Sigmoid colon (tissue), 7 donors: Measurements from ENCODE around the gene ASTN1. TPM values are rescaled to one million over a fixed set of nuclear protein-coding genes. Genes with fewer than 3 reads are reported as not detected.

Source experiments
- DNase-seq: peaks from one replicate; pipeline ENCODE4 v3.0.0-alpha.2; 2019
- H3K27ac ChIP-seq, 4 donors: fragments of 200-600 bp; sonication (generic); one replicate each; pipeline ENCODE4 v1.5.1; 2016 to 2019; ENCODE audit warnings: mild to moderate bottlenecking in 1 of 4
- H3K27me3 ChIP-seq, 3 donors: fragments of 200-600 bp; sonication (generic); one replicate each; pipeline ENCODE4 v1.5.1; 2019; ENCODE audit warnings: mild to moderate bottlenecking in 1 of 3
- H3K36me3 ChIP-seq, 4 donors: fragments of 200-600 bp; sonication (generic); one replicate each; pipeline ENCODE4 v1.5.1; 2016 to 2019
- H3K4me1 ChIP-seq, 4 donors: fragments of 200-600 bp; sonication (generic); one replicate each; pipeline ENCODE4 v1.5.1; 2017 to 2019
- H3K4me3 ChIP-seq, 4 donors: fragments of 200-600 bp; sonication (generic); one replicate each; pipeline ENCODE4 v1.5.1; 2017 to 2019; ENCODE audit warnings: mild to moderate bottlenecking in 2 of 4, moderate library complexity in 1 of 4
- H3K9me3 ChIP-seq, 4 donors: fragments of 200-600 bp in 3 of 4; sonication (generic) in 3 of 4; one replicate each; pipeline versions ENCODE4 v1.5.1 to v1.6.1; 2013 to 2019
- EP300 ChIP-seq, 4 donors: sonication (generic); formaldehyde crosslinking; IDR thresholded peaks; one replicate each; pipeline ENCODE4 v1.6.1; 2017; ENCODE audit warnings: antibody characterized with exemption in 4 of 4
- POLR2A ChIP-seq, 2 donors: fragments of 450-650 bp; IDR thresholded peaks; one replicate each; pipeline ENCODE4 v1.6.1; 2016; ENCODE audit warnings: antibody characterized with exemption in 2 of 2, mild to moderate bottlenecking in 2 of 2, moderate library complexity in 2 of 2
- POLR2AphosphoS5 ChIP-seq, 4 donors: sonication (generic); formaldehyde crosslinking; IDR thresholded peaks; one replicate each; pipeline ENCODE4 v1.6.1; 2017; ENCODE audit warnings: antibody characterized with exemption in 4 of 4
- WGBS, 2 donors: extraction: QIAGEN DNeasy Blood & Tissue Kit; methylation state at CpG; one replicate each; pipeline ENCODE4 v1.1.7; 2013; 5-methylcytosine and 5-hydroxymethylcytosine counted together
- intact Hi-C: fragments of 100-400 bp; cut with DNase I; formaldehyde crosslinking; loops from one replicate; pipeline ENCODE4 v1.15.1; 2023
- polyA plus RNA-seq, 3 donors: library from polyadenylated mRNA; stranded (reverse); fragments of 200-250 nt; gene quantifications; one replicate each; pipeline ENCODE4 v1.2.3, GENCODE V29; 2013
- total RNA-seq, 4 donors: library from RNA; depleted of rRNA; stranded (reverse); fragments of >200 nt; gene quantifications; one replicate each; pipeline ENCODE4 v1.1.0, GENCODE V29; 2016
- TF ChIP-seq, protein P1 (sequence below), 4 experiments: fragments of 450-650 bp in 3 of 4; fragments of 200-600 bp in 1 of 4; IDR thresholded peaks; one replicate each; pipeline ENCODE4 v1.5.1; 2016 to 2019; ENCODE audit warnings: antibody characterized with exemption in 4 of 4, mild to moderate bottlenecking in 3 of 4, moderate library complexity in 2 of 4
- donor health status: healthy with polysubstance abuse.
- donor health status: Bipolar disorder and iron deficiency.
- donor health status: healthy.

The ASTN1 gene
- total and polyA plus RNA-seq, 7 donors = 0.49 to 2.2 (median 1.4) TPM; not detected in 2

DNA sequence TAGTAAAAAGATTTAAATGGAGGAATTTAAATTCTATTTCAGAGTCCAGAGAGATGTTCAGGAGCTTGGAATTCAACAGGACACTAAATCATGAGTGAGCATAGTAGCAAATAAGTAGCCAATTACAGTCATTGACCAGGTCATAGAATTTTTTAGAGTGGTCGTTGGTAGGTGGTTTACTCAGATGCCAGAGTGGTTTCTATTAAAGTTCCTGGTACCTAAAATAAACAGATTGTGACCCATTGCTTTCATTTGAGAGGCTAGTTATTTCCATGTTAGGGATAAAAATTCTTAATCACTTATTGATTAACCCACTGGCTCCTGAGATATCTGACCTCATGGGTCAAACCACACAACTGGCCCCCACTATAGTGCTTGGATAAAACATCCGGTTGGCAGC, 201.3 kb downstream of the ASTN1 start:
- TF ChIP-seq, protein P1, sequence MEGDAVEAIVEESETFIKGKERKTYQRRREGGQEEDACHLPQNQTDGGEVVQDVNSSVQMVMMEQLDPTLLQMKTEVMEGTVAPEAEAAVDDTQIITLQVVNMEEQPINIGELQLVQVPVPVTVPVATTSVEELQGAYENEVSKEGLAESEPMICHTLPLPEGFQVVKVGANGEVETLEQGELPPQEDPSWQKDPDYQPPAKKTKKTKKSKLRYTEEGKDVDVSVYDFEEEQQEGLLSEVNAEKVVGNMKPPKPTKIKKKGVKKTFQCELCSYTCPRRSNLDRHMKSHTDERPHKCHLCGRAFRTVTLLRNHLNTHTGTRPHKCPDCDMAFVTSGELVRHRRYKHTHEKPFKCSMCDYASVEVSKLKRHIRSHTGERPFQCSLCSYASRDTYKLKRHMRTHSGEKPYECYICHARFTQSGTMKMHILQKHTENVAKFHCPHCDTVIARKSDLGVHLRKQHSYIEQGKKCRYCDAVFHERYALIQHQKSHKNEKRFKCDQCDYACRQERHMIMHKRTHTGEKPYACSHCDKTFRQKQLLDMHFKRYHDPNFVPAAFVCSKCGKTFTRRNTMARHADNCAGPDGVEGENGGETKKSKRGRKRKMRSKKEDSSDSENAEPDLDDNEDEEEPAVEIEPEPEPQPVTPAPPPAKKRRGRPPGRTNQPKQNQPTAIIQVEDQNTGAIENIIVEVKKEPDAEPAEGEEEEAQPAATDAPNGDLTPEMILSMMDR (IDR thresholded peaks at IDR 0.05) = no peak
- TF ChIP-seq EP300 (IDR thresholded peaks at IDR 0.05) (no peak), POLR2A (IDR thresholded peaks at IDR 0.05) (no peak)
- Histone ChIP-seq H3K27me3 (no peaks in the 10 kb centered on the region), H3K27ac (no peak overlapping the region), H3K4me1 (no peaks in the 10 kb centered on the region), H3K4me3 (no peak overlapping the region), H3K36me3 (no peaks in the 10 kb centered on the region), H3K9me3 (no peaks in the 10 kb centered on the region)
- DNase-seq = no peak
- 67 to 74% methylated on average over 2 of the region's 2 CpGs for WGBS, 2 donors
- intact Hi-C loops = no loop called here

DNA sequence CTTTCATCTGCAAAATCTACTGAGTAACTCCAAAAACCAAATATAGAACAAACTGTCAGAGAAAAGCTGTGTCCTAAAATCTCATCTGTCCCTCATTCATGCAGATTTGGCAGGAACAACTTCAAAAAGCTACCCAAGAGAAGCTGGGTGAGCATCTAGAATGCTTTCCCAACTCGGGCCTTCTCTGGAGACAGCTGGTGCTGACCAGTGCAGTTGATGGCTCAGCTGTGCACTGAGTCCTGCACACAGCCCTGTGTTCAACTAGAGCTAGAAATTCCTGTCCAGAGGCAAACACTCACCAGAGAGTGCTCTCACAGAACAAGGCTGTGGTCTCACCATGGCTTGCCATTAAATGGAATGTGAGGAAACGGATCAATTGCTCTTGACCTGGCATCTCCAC, 202.8 kb downstream of the ASTN1 start:
- WGBS, 2 donors = 74 to 83% methylated on average over 2 of the region's 2 CpGs
- H3K36me3 ChIP-seq = no peaks in the 10 kb centered on the region
- H3K9me3 ChIP-seq = no peaks in the 10 kb centered on the region
- no peak for TF ChIP-seq POLR2AphosphoS5 (IDR thresholded peaks at IDR 0.05)
- no peak for TF ChIP-seq EP300 (IDR thresholded peaks at IDR 0.05)
- TF ChIP-seq, protein P1 (IDR thresholded peaks at IDR 0.05) = no peak
- no peak for TF ChIP-seq POLR2A (IDR thresholded peaks at IDR 0.05)
- no peak overlapping the region for H3K4me3 ChIP-seq
- no peaks in the 10 kb centered on the region for H3K4me1 ChIP-seq
- DNase-seq = no peak
- no peaks in the 10 kb centered on the region for H3K27me3 ChIP-seq
- intact Hi-C loops = no loop called here
- H3K27ac ChIP-seq = no peak overlapping the region

DNA sequence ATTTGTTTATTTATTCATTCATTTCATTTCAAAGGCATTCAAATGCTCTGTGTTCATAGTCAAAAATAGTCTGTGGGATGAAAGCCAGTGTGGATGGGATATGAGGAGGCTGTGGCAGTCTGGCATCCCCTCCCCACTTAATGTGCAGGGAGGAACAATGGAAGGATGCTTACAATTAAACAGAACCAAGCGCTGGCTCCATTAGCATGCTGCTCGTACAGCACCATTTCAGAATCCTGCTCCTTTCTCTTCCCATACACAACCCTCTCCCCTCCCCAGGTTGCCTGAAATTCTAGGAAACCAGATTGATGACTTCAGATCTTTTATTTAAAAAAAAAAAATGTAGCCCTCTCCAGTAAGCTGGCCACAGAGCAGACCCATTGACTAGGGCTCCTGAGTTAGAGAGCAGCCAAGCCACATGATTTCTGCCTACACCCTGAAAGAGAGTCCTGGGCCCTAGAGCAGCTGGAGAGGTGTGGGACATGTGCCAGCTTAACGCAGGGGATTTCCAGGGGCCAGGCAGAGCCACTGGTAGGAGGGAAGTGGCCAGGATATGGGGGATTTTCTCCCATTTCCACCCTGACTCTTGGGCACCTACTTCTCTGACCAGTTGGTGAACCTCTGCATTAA, 205.2 kb downstream of the ASTN1 start:
- intact Hi-C loops = no loop called here
- no peaks in the 10 kb centered on the region for H3K9me3 ChIP-seq
- no peak for DNase-seq
- H3K4me1 ChIP-seq = no peaks in the 10 kb centered on the region
- WGBS, 2 donors = 60 to 71% methylated on average over 3 of the region's 3 CpGs
- no peaks in the 10 kb centered on the region for H3K36me3 ChIP-seq
- TF ChIP-seq, protein P1 (IDR thresholded peaks at IDR 0.05) = no peak
- no peak overlapping the region for H3K4me3 ChIP-seq
- H3K27me3 ChIP-seq = no peaks in the 10 kb centered on the region
- H3K27ac ChIP-seq = no peak overlapping the region

DNA sequence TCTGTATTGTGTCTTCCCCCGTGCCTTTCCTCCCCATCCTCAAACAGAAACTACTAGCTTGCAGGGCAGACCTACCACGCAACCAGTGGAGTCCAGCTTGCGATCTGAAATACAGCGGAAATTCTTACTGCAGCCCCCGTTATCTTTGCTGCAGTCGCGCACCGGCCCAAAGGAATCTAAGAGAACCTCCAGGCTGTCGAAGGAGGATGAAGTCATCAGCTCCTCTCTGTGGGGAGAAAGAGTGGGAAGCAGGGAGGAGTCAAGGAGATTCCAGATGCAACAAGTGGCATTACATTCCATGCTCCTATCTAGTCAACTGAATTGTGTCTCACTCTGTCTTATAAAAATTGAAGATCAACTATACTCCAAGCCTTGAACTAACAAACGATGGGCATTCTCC, 206.9 kb downstream of the ASTN1 start:
- Histone ChIP-seq H3K36me3 (no peaks in the 10 kb centered on the region), H3K27ac (no peak overlapping the region), H3K4me3 (no peak overlapping the region), H3K27me3 (no peaks in the 10 kb centered on the region), H3K9me3 (no peaks in the 10 kb centered on the region), H3K4me1 (no peaks in the 10 kb centered on the region)
- 84 to 88% methylated on average over 10 of the region's 10 CpGs for WGBS, 2 donors
- DNase-seq = no peak
- TF ChIP-seq POLR2AphosphoS5 (IDR thresholded peaks at IDR 0.05) (no peak), EP300 (IDR thresholded peaks at IDR 0.05) (no peak), POLR2A (IDR thresholded peaks at IDR 0.05) (no peak)
- TF ChIP-seq, protein P1 (IDR thresholded peaks at IDR 0.05) = no peak
- intact Hi-C loops = no loop called here

DNA sequence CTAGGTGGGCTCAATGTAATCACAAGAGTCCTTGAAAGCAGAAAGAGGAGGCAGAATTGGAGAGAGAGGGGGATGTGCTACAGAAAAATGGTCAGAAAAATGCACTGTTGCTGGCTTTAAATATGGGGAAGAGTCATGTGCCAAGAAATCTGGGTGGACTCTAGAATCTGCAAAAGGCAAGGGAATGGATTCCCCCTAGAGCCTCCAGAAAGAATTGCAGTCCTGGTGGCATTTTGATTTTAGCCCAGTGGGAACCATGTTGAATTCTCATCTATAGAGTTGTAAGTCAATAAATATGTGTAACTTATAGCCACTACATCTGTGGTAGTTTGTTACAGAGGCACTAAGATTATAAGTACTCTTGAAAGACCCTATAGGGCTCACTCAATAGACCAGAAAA, 210.3 kb downstream of the ASTN1 start:
- Histone ChIP-seq H3K9me3 (no peaks in the 10 kb centered on the region), H3K27me3 (no peaks in the 10 kb centered on the region), H3K4me3 (no peak overlapping the region), H3K4me1 (no peaks in the 10 kb centered on the region), H3K36me3 (no peaks in the 10 kb centered on the region), H3K27ac (no peak overlapping the region)
- TF ChIP-seq POLR2AphosphoS5 (IDR thresholded peaks at IDR 0.05) (no peak), POLR2A (IDR thresholded peaks at IDR 0.05) (no peak), EP300 (IDR thresholded peaks at IDR 0.05) (no peak)
- TF ChIP-seq, protein P1 (IDR thresholded peaks at IDR 0.05) = no peak
- DNase-seq = no peak
- intact Hi-C loops = no loop called here
